Fibroblast of lung (primary cell): ENCODE measurements around the gene CRELD1.

Source experiments
- CTCF ChIP-seq, 2 donors: IDR thresholded peaks in 1 of 2; conservative IDR thresholded peaks in 1 of 2; 1 replicate in 1 of 2; 2 replicates in 1 of 2; pipeline ENCODE4 v1.5.1; 2011 to 2012; ENCODE audit warnings: low read length in 2 of 2, control low read depth in 1 of 2, inconsistent platforms in 1 of 2, low read depth in 1 of 2, mild to moderate bottlenecking in 1 of 2
- EZH2 ChIP-seq: IDR thresholded peaks from 2 replicates; pipeline ENCODE4 v1.5.1; 2012; ENCODE audit warnings: low read length, control low read depth, mild to moderate bottlenecking; ENCODE audit errors: missing control alignments

- TF ChIP-seq CTCF (conservative IDR thresholded peaks at IDR 0.05 in 1 of 2, IDR thresholded peaks at IDR 0.05 in 1 of 2; ENCODE audit: low read depth in 1 of 2, low read length in 2 of 2) (no peak), EZH2 (no peak)
These were observed 35.0 kb upstream of the CRELD1 start for GRCh38 chr3:9898467-9899241.
